G401 (cell line): ENCODE measurements around the gene CDH23. TPM values are rescaled to one million over a fixed set of nuclear protein-coding genes. Genes with fewer than 3 reads are reported as not detected.

Experiments used
- DNase-seq: peaks from one replicate; pipeline ENCODE4 v3.0.0-alpha.2; 2015; ENCODE audit warnings: low spot score
- in situ Hi-C: cut with HindIII; loops from 2 replicates; pipeline ENCODE4 v1.10.0; 2016; ENCODE audit warnings: low sequenced_read_pairs, mixed read lengths
- total RNA-seq: library from RNA; depleted of rRNA; stranded (reverse); fragments of >200 nt; shearing (Covaris generic); gene quantifications from 2 replicates; pipeline ENCODE4 v1.2.3, GENCODE V29; 2014

CDH23 gene
- total RNA-seq, 1 experiment from 2014 or later: 5.9 TPM

DNA sequence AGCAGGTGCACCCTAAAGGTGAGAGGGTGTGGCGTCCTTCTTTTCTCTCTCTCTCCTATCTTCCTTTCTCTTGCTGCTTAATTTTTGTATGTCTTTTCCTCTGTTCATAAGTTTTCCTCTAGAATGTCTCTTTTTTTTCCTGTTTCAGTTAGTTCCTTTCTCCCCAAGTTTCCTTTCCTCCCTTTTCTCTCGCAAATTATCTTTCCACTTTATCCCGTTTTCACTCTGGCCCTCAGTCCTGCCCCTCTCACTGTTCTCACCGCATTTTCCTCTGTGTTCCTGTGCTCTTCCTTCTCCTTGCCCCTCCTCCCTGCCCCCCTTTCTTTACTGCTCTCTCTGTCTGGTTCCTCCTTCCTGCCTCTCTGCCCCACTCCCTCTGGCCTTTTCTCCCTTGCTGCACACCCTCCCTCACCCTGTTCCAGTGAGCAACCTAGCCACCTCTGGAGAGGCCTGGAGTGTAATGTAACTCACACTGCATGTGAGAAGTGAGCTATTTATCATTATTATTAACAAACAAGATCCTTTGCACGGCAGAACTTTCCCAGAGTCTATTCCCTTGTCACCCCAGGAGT lies 164.4 kb downstream of the CDH23 start:
- in situ Hi-C loops: no loop called here
- DNase-seq: no peak

GRCh38 chr10:71562181-71562580 lies 165.5 kb downstream of the CDH23 start:
- in situ Hi-C loops: no loop called here
- DNase-seq: no peak

GRCh38 chr10:71562904-71563303 lies 166.2 kb downstream of the CDH23 start:
- in situ Hi-C loops: no loop called here
- no peak for DNase-seq

GRCh38 chr10:71564194-71564820 lies 167.6 kb downstream of the CDH23 start:
- no peak for DNase-seq
- in situ Hi-C loops: no loop called here

DNA sequence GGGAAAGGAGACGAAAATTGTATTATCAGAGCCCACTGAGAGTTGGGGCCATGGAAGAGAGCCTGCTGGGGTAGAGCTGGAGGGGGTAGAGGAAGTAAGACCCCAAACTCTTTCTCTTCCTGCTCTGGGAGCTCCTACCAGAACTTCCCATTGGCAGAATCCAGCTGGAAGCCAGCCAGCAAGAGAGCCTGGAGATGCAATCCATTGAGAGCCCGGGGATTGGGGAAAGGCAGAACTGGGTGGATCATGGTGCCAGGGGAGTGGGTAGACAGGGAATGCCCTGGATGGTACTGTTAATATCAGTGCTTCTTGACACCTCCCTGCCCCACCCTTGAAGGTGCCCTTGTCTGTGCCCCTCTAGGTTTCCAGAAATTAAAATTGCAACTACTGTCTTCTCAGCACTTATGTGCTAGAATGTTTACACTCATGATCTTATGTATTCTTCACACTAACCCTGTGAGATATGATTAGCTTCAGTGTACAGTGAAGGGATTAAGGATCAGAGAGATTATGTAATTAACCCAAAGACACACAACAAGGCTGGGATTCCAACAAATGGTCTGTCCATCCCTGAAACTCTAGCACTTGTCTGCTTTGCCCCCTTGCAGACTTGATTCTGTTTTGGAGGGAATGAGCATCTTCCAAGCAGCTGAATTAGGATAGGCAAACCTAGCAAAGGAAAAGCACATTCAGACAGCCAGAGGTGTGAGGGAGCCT lies 168.7 kb downstream of the CDH23 start:
- in situ Hi-C loops: no loop called here
- no peak for DNase-seq

DNA sequence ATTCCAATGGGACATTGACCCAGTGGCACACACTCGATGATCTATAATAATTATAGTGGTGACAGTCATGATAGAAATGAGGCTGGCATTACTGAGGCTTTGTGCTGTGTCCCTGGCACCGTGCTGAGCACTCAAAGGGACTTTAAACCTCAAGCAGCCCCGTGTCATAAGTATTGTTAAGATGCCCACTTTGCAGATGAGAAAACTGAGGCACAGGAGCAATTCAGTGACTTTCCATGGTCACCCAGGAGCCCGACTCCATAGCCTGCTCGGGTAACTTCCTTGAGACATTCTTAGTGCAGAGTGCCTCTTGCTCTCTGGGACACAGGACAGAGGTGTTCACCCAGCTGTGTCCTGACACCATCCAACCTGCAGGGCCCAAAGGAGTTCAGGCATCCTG lies 170.3 kb downstream of the CDH23 start:
- DNase-seq: no peak
- in situ Hi-C loops: no loop called here

DNA sequence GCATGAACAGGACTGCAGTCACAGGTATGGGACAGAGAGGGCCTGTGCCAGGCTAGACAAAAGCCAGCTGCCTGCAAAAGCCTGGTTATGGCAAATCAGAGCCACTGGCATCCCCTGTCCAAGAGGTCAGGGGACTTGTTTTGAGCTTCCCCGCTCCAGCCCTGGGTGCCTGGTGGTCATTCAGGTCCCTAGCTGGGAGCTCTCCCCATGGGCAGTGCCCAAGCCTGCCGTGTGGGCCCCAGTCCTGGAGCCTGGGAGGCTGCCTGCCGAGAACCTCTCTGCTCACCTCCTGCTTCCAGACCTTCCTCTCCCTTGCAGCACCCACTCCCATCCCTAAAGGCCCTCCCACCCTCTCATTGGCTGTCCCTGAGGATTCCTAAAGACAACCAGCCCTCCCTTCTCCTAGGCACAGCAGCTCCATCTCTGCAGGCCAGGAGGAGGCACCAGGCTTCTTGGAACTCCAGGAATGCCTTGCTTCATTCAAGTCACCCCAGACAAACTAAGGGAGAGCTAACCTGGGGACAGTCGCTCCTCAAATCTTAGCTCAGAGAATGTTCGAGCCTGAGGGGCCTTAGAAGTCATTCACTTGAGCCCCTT lies 172.3 kb downstream of the CDH23 start:
- in situ Hi-C loops: no loop called here
- DNase-seq: no peak

DNA sequence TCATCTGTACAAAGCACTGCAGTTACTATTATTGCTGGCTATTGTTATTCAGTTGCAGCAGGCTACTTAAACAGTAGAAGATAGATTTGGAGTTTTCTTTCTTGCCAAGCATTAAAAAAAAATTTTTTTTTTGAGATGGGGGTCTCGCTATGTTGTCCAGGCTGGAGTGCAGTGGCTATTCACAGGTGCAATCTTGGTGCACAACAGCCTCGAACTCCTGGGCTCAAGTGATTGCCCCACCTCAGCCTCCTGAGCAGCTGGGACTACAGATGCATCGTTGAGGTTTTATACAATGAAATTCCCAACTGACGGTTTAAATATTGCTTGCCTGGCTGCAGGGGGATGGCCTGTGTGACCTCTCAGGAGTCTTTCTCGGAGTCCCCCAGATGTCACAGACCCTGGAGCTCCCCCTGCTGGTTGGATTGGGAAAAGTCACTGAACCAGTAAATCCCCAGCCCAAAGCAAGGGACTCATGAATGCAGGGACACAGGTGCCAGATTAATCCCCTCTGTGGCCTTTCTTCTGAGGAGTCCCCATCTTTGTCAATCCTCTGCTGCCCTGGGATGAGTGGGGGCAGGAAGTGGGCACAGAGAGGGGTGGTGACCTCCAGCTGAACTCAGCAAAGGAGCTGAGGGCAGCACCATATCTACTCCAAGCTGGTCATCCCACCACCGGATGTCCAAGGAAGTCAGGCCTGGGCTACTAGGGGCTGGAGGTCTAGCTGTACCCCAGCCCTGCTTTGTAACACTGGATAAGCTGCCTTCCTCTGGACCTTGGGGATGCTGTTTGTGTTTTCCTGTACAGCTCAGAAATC lies 173.3 kb downstream of the CDH23 start:
- peak; percentile 78 for DNase-seq
- in situ Hi-C loops: no loop called here

- in situ Hi-C loops: no loop called here
- DNase-seq: no peak
Observed at GRCh38 chr10:71571460-71572175, 174.9 kb downstream of the CDH23 start.

GRCh38 chr10:71572962-71573361 lies 176.2 kb downstream of the CDH23 start:
- DNase-seq: no peak
- in situ Hi-C loops: no loop called here

DNA sequence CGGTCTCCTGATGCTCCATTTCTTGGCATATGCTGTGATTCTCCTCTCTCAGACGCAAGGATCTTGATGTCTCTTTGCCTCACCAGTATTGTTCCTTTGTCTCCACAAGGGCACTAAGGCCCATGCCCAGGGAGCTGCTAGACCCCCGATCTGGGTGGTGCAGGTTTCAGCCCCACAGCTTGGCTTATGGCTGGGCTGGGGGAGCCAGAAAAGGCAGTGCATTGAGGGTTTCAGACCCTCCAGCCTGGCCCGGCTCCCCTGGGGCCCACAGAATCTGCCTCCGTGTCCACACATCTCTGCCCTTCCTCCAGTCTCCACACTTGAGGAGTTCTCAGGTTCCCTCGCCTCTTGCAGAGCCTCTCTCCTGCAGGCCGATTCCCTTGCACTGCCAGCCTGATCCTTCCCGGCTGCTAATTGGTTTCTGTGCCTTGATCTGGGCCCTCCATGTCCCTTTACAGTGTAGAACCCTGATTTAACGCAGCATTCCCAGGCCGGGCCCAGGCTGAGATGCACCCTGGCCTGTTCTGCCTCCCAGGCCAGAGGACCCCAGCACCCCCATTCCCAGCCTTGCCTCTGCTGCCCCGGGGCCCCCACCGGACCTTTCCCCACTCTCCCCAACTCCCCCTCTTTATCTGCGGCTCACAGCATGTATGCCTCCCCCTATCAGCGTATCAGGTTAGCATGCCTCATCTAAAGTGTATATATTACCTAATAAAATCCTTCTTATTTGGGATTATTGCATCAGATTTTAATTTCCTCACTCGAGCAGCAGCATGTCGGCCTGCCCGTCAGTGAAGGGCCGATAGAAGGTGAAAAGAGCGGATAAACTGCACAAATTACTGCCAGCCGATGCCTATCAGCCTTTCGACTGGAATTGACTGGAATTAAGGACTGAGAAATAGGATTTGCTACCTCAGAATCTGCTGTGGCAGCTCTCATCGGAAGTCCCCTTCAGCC lies 177.1 kb downstream of the CDH23 start:
- in situ Hi-C loops: no loop called here

GRCh38 chr10:71575451-71575850 lies 178.7 kb downstream of the CDH23 start:
- in situ Hi-C loops: no loop called here
- no peak for DNase-seq

More for the DNA sequence above, 177.1 kb downstream of the CDH23 start:
- DNase-seq: no peak

DNA sequence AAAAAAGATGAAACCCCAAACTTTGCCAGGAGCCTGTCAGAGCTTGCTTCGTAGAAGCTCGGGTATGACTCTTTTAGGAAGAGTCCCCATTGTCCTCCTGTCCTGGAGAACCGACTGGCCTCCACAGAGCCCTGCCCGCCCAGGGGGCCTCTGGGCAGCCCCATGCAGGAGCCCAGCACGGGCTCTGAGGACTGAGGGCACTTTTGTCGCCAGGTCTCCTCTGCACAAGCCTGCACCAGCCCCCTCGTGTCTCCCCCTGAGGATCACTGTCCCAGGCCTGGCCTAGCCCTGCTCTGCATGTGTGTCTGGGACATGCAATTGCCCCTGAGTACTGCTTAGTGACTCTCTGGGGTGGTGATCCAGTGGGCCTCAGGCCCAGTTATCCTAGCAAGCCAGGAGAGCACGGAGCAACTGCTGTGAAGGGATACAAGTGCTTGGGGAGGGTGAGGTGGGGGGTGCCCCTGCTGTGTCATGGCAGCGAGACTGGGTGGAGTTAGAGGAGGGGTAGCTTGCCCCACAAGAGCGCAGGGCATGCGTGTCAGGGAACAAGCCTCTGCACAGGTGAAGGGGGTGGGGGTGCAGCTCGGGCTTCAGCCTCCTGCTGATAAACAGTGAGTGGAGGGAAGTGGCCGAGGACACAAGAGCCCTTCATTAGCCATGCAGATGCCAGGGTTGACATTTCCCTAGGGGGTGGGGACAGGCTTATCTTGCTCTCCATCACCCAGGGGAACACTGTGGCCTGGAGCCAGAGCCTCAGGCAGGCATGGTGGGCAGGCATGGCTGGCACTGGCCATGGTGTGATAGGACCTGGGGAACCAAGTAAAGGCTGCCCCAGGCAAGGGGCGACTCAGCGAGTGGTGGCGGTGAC lies 179.4 kb downstream of the CDH23 start:
- in situ Hi-C loops: no loop called here
- no peak for DNase-seq

GRCh38 chr10:71576842-71577241 lies 180.1 kb downstream of the CDH23 start:
- no peak for DNase-seq
- in situ Hi-C loops: no loop called here

- DNase-seq: no peak
- in situ Hi-C loops: no loop called here
Observed at GRCh38 chr10:71577345-71577744, 180.6 kb downstream of the CDH23 start.

DNA sequence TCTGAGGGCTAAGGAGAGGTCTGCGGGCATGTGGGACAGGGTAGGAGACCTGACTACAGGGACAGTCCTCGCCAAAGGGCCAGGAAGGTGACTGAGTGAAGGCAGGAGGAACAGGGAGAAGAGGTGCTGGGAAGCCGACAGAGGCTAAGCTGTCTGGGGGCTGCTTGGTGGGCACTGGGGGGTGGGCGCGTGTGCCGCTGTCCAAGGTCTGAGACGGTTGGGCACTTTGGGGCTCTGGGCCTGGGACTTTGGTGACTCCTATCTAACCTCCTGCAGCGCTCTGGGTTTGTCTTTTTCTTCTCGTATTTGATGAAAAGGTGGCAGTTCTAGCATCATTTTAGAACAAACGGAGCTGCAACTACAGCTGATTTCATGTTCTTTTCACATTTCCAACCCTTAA lies 181.3 kb downstream of the CDH23 start:
- in situ Hi-C loops: no loop called here

DNA sequence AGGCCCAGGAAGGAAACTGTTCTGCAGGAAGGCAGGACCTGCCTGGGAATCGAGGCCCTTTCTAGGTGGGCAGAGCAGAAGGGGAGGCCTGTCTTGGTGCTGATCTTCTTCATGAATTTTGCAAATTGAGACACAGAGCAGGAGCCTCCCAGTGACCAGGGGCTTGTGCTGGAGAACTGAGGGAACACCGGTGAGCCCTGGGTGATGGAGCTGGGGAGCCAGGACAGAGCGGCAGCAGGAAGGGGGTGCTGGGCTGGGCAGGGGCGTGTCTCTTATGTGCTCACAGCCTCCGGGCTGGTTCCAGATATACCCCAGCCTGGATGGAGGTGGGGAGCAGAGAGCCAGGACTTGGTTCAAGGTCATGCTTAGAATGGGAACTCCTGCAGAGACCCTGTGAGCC lies 182.9 kb downstream of the CDH23 start:
- no peak for DNase-seq
- in situ Hi-C loops: no loop called here

More for the DNA sequence above, 181.3 kb downstream of the CDH23 start:
- no peak for DNase-seq
